ENCODE results near the gene KCNH2. TPM values are rescaled to one million over a fixed set of nuclear protein-coding genes. Genes with fewer than 3 reads are reported as not detected.
"Not testable (repeated sequence)": the region's sequence is repeated elsewhere in the genome, so short reads cannot be mapped to it uniquely, and the experiment has no call there.

KCNH2 gene
- polyA plus RNA-seq, 1 of the 3 experiments (the other 2 are of a cell fraction), result 2.2 TPM

- TF ChIP-seq RXRA (IDR thresholded peaks at IDR 0.05; ENCODE audit: borderline replicate concordance, low read depth), result no peak
- no peak for TF ChIP-seq NRF1 (IDR thresholded peaks at IDR 0.05; ENCODE audit: low read depth, low read length)
- TF ChIP-seq TEAD4 (IDR thresholded peaks at IDR 0.05; ENCODE audit: borderline replicate concordance, insufficient read depth), result no peak
- no peak for TF ChIP-seq ZBTB33 (IDR thresholded peaks at IDR 0.05; ENCODE audit: borderline replicate concordance, low read depth)
- TF ChIP-seq FOXM1 (IDR thresholded peaks at IDR 0.05; ENCODE audit: low read depth), result no peak
These were observed at the start of gene KCNH2 (continued) for GRCh38 chr7:150978126-150978789.

GRCh38 chr7:151027728-151028130 is 49.6 kb upstream of the KCNH2 start:
- peak overlapping the region; percentile 51 to 60; a peak in 3 of 4 replicates for H3K27ac ChIP-seq (ENCODE audit: low read depth in 2 of 2, low read length in 1 of 2)
- H3K36me3 ChIP-seq (replicated peaks in 1 of 2; ENCODE audit: control insufficient read depth in 1 of 2, insufficient read depth in 2 of 2, low read length in 1 of 2), result peaks cover 0 to 10% of the 10 kb centered on the region in 2 experiments
- DNase-seq; H4K20me1 ChIP-seq (ENCODE audit: insufficient read depth); H3K27me3 ChIP-seq (ENCODE audit: insufficient read depth); H3F3A ChIP-seq (replicated peaks; ENCODE audit: insufficient read depth); H3K4me1 ChIP-seq (ENCODE audit: control insufficient read depth in 1 of 2, insufficient read depth in 2 of 2, low read depth in 1 of 2, low read length in 1 of 2); H3K9me2 ChIP-seq; H3K9me3 ChIP-seq: not testable (repeated sequence)
- peak overlapping the region; percentile 49 for H3K9ac ChIP-seq
- ChIA-PET POLR2A (interaction anchor here (0.9 to 2.3 kb wide), 17 partner anchors 9 to 240 kb away, joined by 3 to 15 read pairs (median 5); partner anchors contain the start of genes ABCF2, CHPF2 and FASTK), CTCF (interaction anchor here (0.8 to 6.4 kb wide), 19 partner anchors 9 to 249 kb away, joined by 3 to 73 read pairs (median 4); partner anchors contain the start of genes AGAP3, CDK5 and SLC4A2)
- H3K79me2 ChIP-seq (ENCODE audit: insufficient read depth), result peaks cover 42% of the 10 kb centered on the region
- H2AFZ ChIP-seq (ENCODE audit: low read depth), result peak overlapping the region; percentile 98
- peak overlapping the region; percentile 84 to 85 for H3K4me3 ChIP-seq (ENCODE audit: low read depth in 2 of 2, low read length in 1 of 2)
- 12% methylated on average over 16 of the region's 16 CpGs for WGBS (ENCODE audit: low lambda C conversion rate)
- peak overlapping the region; percentile 89 for H3K4me2 ChIP-seq

- not testable (repeated sequence) for H3K27me3 ChIP-seq (ENCODE audit: insufficient read depth); H3K27ac ChIP-seq (ENCODE audit: low read depth in 2 of 2, low read length in 1 of 2); DNase-seq; H3K36me3 ChIP-seq (replicated peaks in 1 of 2; ENCODE audit: control insufficient read depth in 1 of 2, insufficient read depth in 2 of 2, low read length in 1 of 2); H3K4me1 ChIP-seq (ENCODE audit: control insufficient read depth in 1 of 2, insufficient read depth in 2 of 2, low read depth in 1 of 2, low read length in 1 of 2); H4K20me1 ChIP-seq (ENCODE audit: insufficient read depth); H3K9me2 ChIP-seq; H3K9ac ChIP-seq; H3K9me3 ChIP-seq; H3F3A ChIP-seq (replicated peaks; ENCODE audit: insufficient read depth)
- 73% methylated on average over 19 of the region's 19 CpGs for WGBS (ENCODE audit: low lambda C conversion rate)
- Histone ChIP-seq H2AFZ (ENCODE audit: low read depth) (peak overlapping the region; percentile 98; the same call in 1 of the 2 replicates), H3K4me3 (ENCODE audit: low read depth in 2 of 2, low read length in 1 of 2) (peak overlapping the region; percentile 84 to 85; a peak in 3 of 4 replicates), H3K79me2 (ENCODE audit: insufficient read depth) (peaks cover 35% of the 10 kb centered on the region), H3K4me2 (peak overlapping the region; percentile 89; the same call in 1 of the 2 replicates)
- ChIA-PET CTCF (interaction anchor here (0.8 to 6.4 kb wide), 8 partner anchors 9 to 85 kb away, joined by 3 to 73 read pairs (median 12); partner anchors contain the start of gene AGAP3), POLR2A (interaction anchor here (1.1 to 1.9 kb wide), 7 partner anchors 8 to 206 kb away, joined by 4 to 15 read pairs (median 7); partner anchors contain the start of genes ABCF2 and CHPF2)
These were observed 48.9 kb upstream of the KCNH2 start for GRCh38 chr7:151026771-151027727.
